Right lobe of liver (tissue), 6 donors: ENCODE data around the gene DNM3. TPM values are rescaled to one million over a fixed set of nuclear protein-coding genes. Genes with fewer than 3 reads are reported as not detected.

Experiments used
- ATAC-seq, 4 donors: fragments of 200-7000 bp; cut with Tn5 transposase; one replicate each; pipeline ENCODE4 v1.9.1; 2020; ENCODE audit warnings: mild to moderate bottlenecking in 4 of 4, moderate library complexity in 4 of 4
- DNase-seq, 3 donors: peaks; one replicate each; pipeline ENCODE4 v3.0.0-alpha.2; 2020
- H3K27ac ChIP-seq, 3 donors: fragments of 200-600 bp; one replicate each; pipeline ENCODE4 v1.8.0; 2022
- H3K27me3 ChIP-seq, 2 donors: fragments of 200-600 bp; one replicate each; pipeline ENCODE4 v1.8.0; 2022
- H3K36me3 ChIP-seq, 4 donors: fragments of 200-600 bp; sonication (generic) in 1 of 4; one replicate each; pipeline versions ENCODE4 v1.5.1 to v1.8.0; 2017 to 2022; ENCODE audit warnings: control low read depth in 1 of 4
- H3K4me1 ChIP-seq, 4 donors: fragments of 200-600 bp; sonication (generic) in 1 of 4; one replicate each; pipeline versions ENCODE4 v1.5.1 to v1.8.0; 2017 to 2022; ENCODE audit warnings: control low read depth in 1 of 4
- H3K4me3 ChIP-seq, 3 donors: fragments of 200-600 bp; one replicate each; pipeline ENCODE4 v1.8.0; 2022
- H3K9me3 ChIP-seq, 4 donors: fragments of 200-600 bp; sonication (generic) in 1 of 4; one replicate each; pipeline versions ENCODE4 v1.5.1 to v1.8.0; 2017 to 2022; ENCODE audit warnings: control low read depth in 1 of 4
- CTCF ChIP-seq, 4 donors: fragments of 200-600 bp in 3 of 4; fragments of 450-650 bp in 1 of 4; IDR thresholded peaks; one replicate each; pipeline versions ENCODE4 v1.5.1 to v1.8.0; 2016 to 2022; ENCODE audit warnings: antibody characterized with exemption in 4 of 4, mild to moderate bottlenecking in 2 of 4
- POLR2A ChIP-seq: fragments of 450-650 bp; IDR thresholded peaks from one replicate; pipeline ENCODE4 v1.6.1; 2017; ENCODE audit warnings: antibody characterized with exemption, mild to moderate bottlenecking
- WGBS: methylation state at CpG from one replicate; pipeline ENCODE4 v1.1.6; 2018; ENCODE audit warnings: low coverage, low lambda C conversion rate; ENCODE audit not compliant: insufficient coverage; ENCODE audit errors: missing lambda C conversion rate; 5-methylcytosine and 5-hydroxymethylcytosine counted together
- intact Hi-C, 2 donors: fragments of 100-400 bp; cut with DNase I; formaldehyde crosslinking; loops; one replicate each; pipeline versions ENCODE4 v1.11.2 to v1.14.1; 2022
- total RNA-seq, 6 experiments: library from RNA; depleted of rRNA in 2 of 6; stranded (reverse); fragments of >200 nt in 2 of 6; fragmentation: NEBNext Ultra II Directional in 3 of 6; extraction: Animal tissue kit (Norgen Biotek cat#: 25700) in 3 of 6; gene quantifications; one replicate each; pipeline versions ENCODE4 v1.1.0 to v1.2.4, GENCODE V29; 2016 to 2023
- donor health status: DM: no; HTN: yes; CAD: no.
- donor health status: DM: no; HTN: no; CAD: no.
- donor health status: DM: no; HTN: no; CAD: no.
- donor health status: DM: no; HTN: yes; CAD: no.
- donor health status: DM: no; HTN: yes; CAD: no.

The DNM3 gene
- total RNA-seq, 6 experiments from 2014 or later, result 0.29 to 0.92 (median 0.43) TPM

GRCh38 chr1:171981303-171981702, 140.0 kb downstream of the DNM3 start:
- DNase-seq (no peak), ATAC-seq (no peak)
- no peaks in the 10 kb centered on the region for H3K36me3 ChIP-seq
- H3K4me3 ChIP-seq, result no peak overlapping the region
- H3K27me3 ChIP-seq, result no peaks in the 10 kb centered on the region
- TF ChIP-seq CTCF (IDR thresholded peaks at IDR 0.05), result no peak
- no peak for TF ChIP-seq POLR2A
- H3K4me1 ChIP-seq, result peaks cover 0 to 5% (median 0%) of the 10 kb centered on the region in 4 donors
- intact Hi-C loops, result loop anchor here in 1 of 2 donors (5.0 kb wide), 1 partner anchor 179 kb away; no protein-coding TSS in a partner anchor
- no peaks in the 10 kb centered on the region for H3K9me3 ChIP-seq
- no peak overlapping the region for H3K27ac ChIP-seq

GRCh38 chr1:171983584-171983983, 142.3 kb downstream of the DNM3 start:
- 36% methylated on average over 1 of the region's 1 CpG for WGBS
- peak in 1 of 4 donors; percentile 12 for ATAC-seq

GRCh38 chr1:171984262-171984661, 143.0 kb downstream of the DNM3 start:
- peak in 3 of 4 donors; percentile 44 to 74 (median 54) for ATAC-seq

More at GRCh38 chr1:171983584-171983983, 142.3 kb downstream of the DNM3 start:
- peaks cover 0 to 5% (median 0%) of the 10 kb centered on the region in 4 donors for H3K4me1 ChIP-seq
- no peaks in the 10 kb centered on the region for H3K9me3 ChIP-seq
- H3K4me3 ChIP-seq, result no peak overlapping the region
- intact Hi-C loops, result loop anchor here in 1 of 2 donors (5.0 kb wide), 1 partner anchor 181 kb away; no protein-coding TSS in a partner anchor
- no peak for DNase-seq
- no peak overlapping the region for H3K27ac ChIP-seq
- H3K27me3 ChIP-seq, result no peaks in the 10 kb centered on the region
- no peaks in the 10 kb centered on the region for H3K36me3 ChIP-seq
- TF ChIP-seq POLR2A, result no peak
- TF ChIP-seq CTCF (IDR thresholded peaks at IDR 0.05), result peak in 2 of 4 donors; percentile 9 to 12

GRCh38 chr1:171984850-171985485, 143.7 kb downstream of the DNM3 start:
- no peaks in the 10 kb centered on the region for H3K27me3 ChIP-seq
- H3K4me1 ChIP-seq, result peaks cover 0 to 5% (median 0%) of the 10 kb centered on the region in 4 donors
- no peak for TF ChIP-seq POLR2A
- peak; percentile 74 to 83 (median 80) for TF ChIP-seq CTCF (IDR thresholded peaks at IDR 0.05)
- WGBS, result 23% methylated on average over 3 of the region's 3 CpGs
- no peak overlapping the region for H3K27ac ChIP-seq
- ATAC-seq (peak; percentile 69 to 90 (median 82)), DNase-seq (no peak)
- no peaks in the 10 kb centered on the region for H3K36me3 ChIP-seq
- H3K9me3 ChIP-seq, result no peaks in the 10 kb centered on the region
- intact Hi-C loops, result loop anchor here in 1 of 2 donors (5.0 kb wide), 1 partner anchor 183 kb away; no protein-coding TSS in a partner anchor
- H3K4me3 ChIP-seq, result no peak overlapping the region

More at GRCh38 chr1:171984262-171984661, 143.0 kb downstream of the DNM3 start:
- Histone ChIP-seq H3K36me3 (no peaks in the 10 kb centered on the region), H3K27me3 (no peaks in the 10 kb centered on the region), H3K9me3 (no peaks in the 10 kb centered on the region), H3K4me3 (no peak overlapping the region), H3K4me1 (peaks cover 0 to 5% (median 0%) of the 10 kb centered on the region in 4 donors), H3K27ac (no peak overlapping the region)
- peak in 2 of 3 donors; percentile 37 to 45 for DNase-seq
- intact Hi-C loops, result loop anchor here in 1 of 2 donors (5.0 kb wide), 1 partner anchor 182 kb away; no protein-coding TSS in a partner anchor
- TF ChIP-seq CTCF (IDR thresholded peaks at IDR 0.05), result no peak
- 41% methylated on average over 7 of the region's 7 CpGs for WGBS
